Stimulated activated CD4-positive, alpha-beta T cell treated with anti-CD3 and anti-CD28 coated beads, TNF-alpha, amount 100 ng/mL, for 24 hours (primary cell): Measurements from ENCODE around the gene ZIC4.

ENCODE experiments used
- DNase-seq, 3 experiments: peaks; one replicate each; pipeline ENCODE4 v3.0.0-alpha.2; 2020; ENCODE audit warnings: low read depth in 3 of 3

Gene ZIC4

DNA sequence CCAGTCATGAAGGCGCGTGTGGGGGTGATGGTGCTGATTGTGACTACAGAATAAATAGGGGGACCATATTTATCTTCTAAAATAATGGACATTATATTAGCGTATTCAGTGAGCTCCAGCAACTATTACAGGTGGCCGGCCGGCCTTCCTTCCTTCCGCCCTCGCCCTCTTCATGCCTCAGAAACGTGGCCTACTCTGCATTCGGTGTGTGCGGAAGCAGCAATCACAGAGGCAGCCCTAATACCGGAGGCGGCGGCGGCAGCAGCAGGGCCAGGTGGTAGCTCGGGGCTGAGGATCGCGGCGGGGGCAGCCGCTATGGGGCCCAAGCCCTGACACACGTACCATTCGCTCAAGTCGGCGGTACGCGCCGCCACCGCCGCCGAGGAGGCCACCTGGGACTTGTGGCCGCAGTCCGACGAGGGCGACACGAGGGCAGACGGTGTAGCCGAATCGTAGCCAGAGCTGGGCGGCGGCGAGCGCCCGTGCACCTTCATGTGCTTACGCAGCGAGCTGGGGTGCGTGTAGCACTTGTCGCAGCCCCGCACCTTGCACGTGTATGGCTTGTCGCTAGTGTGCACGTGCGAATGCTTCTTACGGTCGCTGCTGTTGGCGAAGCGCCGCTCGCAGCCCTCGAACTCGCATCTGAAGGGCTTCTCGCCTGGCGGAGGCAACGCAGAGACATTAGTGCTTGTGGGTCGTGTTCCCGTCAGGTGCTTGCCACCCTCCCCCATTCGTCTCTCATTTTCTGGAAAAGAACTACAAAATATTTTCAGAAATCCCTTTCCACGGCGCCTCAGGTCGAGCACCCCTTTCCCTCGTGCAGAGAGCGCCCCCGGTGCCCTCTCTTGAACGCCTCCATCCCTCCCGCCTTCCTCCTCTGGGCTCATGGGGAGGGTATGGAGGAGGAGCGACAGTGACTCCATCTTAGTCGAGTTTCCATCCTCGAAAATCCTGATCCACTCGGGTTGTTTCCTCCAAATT lies 15.5 kb downstream of the ZIC4 start:
- no peak for DNase-seq

- DNase-seq, result no peak
Observed at GRCh38 chr3:147389717-147390116, 16.6 kb downstream of the ZIC4 start.

GRCh38 chr3:147388700-147389580 lies 17.4 kb downstream of the ZIC4 start:
- no peak for DNase-seq

- no peak for DNase-seq
Observed at GRCh38 chr3:147387885-147388699, 18.3 kb downstream of the ZIC4 start.

DNA sequence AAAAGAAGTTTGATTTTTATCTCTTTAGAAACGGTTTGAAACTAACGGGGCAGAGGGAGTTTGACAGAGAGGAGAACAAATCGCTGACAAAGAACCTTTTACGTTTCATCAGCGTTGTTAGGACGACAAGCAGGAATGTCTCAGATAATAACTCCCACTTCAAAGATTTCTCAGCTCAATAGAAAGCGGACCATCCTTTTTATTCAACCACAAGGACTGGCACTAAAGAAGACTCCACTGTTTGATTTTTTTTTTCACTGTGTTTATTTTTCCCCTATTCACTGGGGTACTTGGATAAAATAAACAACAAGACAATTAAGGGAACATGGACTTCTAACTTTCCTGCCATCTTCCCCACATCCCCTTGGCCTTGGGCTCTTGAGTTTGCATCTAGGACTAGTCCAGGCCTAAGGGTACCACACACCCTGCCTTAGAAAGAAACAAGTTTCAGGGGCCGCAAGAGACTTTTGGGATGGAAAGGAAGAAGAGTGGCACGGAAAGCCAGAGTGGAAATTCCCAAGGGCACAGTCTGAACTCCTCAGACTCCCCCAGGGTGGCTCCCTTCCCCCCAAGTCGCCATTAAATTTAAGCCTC lies 19.0 kb downstream of the ZIC4 start:
- no peak for DNase-seq

- DNase-seq, result no peak
Observed at GRCh38 chr3:147385059-147386012, 21.0 kb downstream of the ZIC4 start.

- no peak for DNase-seq
Observed at GRCh38 chr3:147384210-147385058, 21.9 kb downstream of the ZIC4 start.

DNA sequence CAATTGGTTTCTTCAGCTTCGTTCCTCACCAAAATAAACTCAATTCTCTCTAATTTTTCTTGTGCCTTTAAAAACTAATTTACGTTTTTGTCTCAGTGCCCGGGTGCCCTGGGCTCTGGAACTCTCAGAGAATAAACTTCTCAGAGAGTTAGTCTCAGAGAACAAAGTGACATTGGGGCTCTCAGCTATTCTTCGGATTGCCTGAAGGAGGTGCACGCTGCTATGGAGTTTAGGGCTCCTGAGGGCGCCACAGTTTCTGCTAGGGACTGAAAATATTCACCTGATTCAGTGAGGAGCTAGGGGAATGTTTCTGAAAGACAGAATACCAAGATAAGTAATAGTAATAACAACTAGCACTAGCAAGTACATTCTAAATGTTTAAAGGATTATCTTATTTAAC lies 22.7 kb downstream of the ZIC4 start:
- no peak for DNase-seq

DNA sequence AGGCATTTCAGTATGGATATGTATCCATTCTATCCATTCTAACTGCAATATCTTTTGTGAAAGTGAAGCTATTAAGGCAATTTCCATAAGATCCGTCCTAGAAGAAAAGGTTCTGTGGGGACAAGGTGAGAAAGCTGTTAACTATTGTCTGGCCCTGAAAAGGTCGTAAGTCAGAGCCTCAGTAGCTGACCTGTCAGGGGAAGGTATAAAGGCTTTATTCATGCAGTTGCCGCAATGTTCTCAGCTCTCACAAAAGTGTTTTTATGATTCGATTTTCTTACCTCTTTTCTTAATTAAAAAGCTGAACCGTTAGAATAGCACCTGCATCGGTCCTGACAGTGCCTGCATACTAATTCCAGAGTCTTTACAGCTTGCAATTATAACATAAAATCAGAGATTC lies 24.7 kb downstream of the ZIC4 start:
- DNase-seq, result no peak

DNA sequence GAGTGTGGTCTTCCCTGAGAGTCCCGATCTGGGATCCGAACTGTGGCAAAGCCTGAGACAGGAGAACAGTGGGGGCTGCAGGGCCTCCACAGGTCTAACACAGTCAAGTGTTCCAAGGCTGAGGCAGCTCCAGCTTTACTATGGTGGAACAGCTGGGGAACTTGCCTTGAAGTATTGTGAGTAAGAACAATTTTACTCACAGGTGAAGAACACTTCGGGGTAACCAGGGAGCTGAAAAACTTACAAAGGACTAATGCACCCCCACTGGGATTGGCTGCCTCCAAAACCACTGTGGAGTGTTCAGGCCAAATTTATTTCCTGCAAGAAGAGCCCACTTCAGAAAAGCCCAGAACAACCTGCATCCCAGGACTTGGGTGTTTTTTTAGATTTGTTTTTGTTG lies 25.4 kb downstream of the ZIC4 start:
- DNase-seq, result no peak

- DNase-seq, result no peak
Observed at GRCh38 chr3:147380387-147380951, 25.9 kb downstream of the ZIC4 start.

GRCh38 chr3:147379651-147380050 lies 26.7 kb downstream of the ZIC4 start:
- no peak for DNase-seq

- DNase-seq, result no peak
Observed at GRCh38 chr3:147377412-147378367, 28.7 kb downstream of the ZIC4 start.

GRCh38 chr3:147373301-147373700 lies 33.0 kb downstream of the ZIC4 start:
- DNase-seq, result no peak

DNA sequence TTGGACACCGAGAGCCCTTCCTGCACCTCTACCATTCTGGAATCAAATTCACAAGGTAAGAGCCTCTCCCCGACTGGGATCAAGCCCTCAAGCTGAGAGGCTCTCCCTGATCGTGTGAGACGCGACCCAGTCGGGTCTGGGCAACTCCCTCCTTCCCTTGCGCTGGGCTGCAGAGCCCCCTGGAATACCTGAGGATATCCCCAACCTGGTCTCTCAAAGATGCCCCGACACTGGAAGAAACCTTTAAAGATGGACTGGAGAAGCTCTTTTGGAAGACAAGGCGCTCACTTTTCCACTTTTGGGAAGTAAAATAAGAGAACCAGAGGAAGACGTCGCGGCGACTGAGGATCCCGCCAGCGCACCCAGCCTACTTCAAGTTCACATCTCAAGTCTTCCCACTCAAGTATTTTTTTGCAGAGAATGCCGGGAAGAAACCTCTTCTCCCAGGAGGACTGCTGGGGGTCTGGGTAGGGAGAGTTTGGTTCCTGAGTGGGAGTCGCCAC lies 33.8 kb downstream of the ZIC4 start:
- DNase-seq, result no peak

- DNase-seq, result no peak
Observed at GRCh38 chr3:147371771-147372340, 34.5 kb downstream of the ZIC4 start.

DNA sequence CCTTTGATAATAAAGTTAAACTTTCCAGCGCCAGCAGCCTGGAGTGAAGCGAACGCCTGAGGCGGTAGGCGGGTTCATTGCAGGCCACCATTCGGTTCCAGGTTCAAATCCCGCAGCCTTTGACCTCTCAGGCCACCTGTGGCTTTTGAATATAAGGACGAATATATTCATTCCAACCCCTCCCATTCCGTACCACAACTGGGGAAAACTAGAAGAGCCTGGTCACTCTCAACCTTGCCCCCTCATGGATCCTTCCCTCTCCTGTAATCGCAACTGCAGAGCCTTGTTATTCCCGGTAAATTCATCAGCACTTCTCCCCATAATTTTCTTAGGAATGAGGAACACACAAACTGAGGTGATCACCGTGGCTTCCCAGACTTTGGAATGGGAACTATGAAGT lies 35.2 kb downstream of the ZIC4 start:
- DNase-seq, result no peak
